HCT116 (cell line): ENCODE results near the gene FOXR2. TPM values are rescaled to one million over a fixed set of nuclear protein-coding genes. Genes with fewer than 3 reads are reported as not detected.

ENCODE experiments used
- ATAC-seq: fragments of 200-7000 bp; cut with Tn5 transposase; 2 replicates; pipeline ENCODE4 v1.9.1; 2020; ENCODE audit warnings: mild to moderate bottlenecking, moderate library complexity
- BruUV-seq: library from RNA; stranded (reverse); fragments of 400-500 nt; replicated peaks from 2 replicates; lab custom pipeline; 2021; lab: Mats Ljungman, UMichigan
- CTCF ChIA-PET: fragments of 300-600 bp; sonication (Branson Sonifier 250); formaldehyde crosslinking; loops from one replicate; lab custom pipeline; 2021; ENCODE audit warnings: antibody characterized with exemption; lab: Charles Lee
- POLR2A ChIA-PET: fragments of 300-600, 350-600 bp; sonication (Branson Sonifier 250); formaldehyde crosslinking; loops from one replicate; lab custom pipeline; 2021; ENCODE audit warnings: antibody characterized with exemption; lab: Charles Lee
- RAD21 ChIA-PET, 2 experiments: fragments of 300-600 bp; sonication (Branson Sonifier 250); formaldehyde crosslinking; loops; one replicate each; lab custom pipeline; 2023; ENCODE audit warnings: low total read pairs in 2 of 2; ENCODE audit not compliant: uncharacterized antibody in 2 of 2, unreplicated experiment in 2 of 2, low non-redundant PET in 1 of 2; lab: Charles Lee
- DNase-seq: peaks from one replicate; pipeline ENCODE4 v3.0.0-alpha.2; 2010; ENCODE audit warnings: low read depth, low spot score
- H2AFZ ChIP-seq: fragments of 200-600 bp; shearing (Covaris generic), sonication (generic); 2 replicates; pipeline ENCODE4 v1.6.1; 2017; ENCODE audit warnings: low read depth, mixed run types, mixed read lengths, antibody characterized with exemption, low read length; ENCODE audit not compliant: poor library complexity, severe bottlenecking
- H3K27ac ChIP-seq: 2 replicates; pipeline ENCODE4 v1.5.1; 2012; ENCODE audit warnings: low read depth, low read length
- H3K27me3 ChIP-seq: fragments of 200-600 bp; sonication (generic); 2 replicates; pipeline ENCODE4 v1.6.1; 2016; ENCODE audit warnings: mixed run types, low read length, mixed read lengths; ENCODE audit not compliant: insufficient read depth
- H3K36me3 ChIP-seq, 2 experiments: fragments of 200-500 bp in 1 of 2; fragments of 200-600 bp in 1 of 2; sonication (Bioruptor generic) in 1 of 2; sonication (generic) in 1 of 2; 2 replicates each; pipeline versions ENCODE4 v1.5.1 to v1.6.1; 2014 to 2016; ENCODE audit warnings: low read length in 2 of 2, inconsistent platforms in 1 of 2, mixed read lengths in 1 of 2, mixed run types in 1 of 2; ENCODE audit not compliant: insufficient read depth in 2 of 2, control insufficient read depth in 1 of 2
- H3K4me1 ChIP-seq, 2 experiments: fragments of 200-600 bp in 1 of 2; sonication (generic) in 1 of 2; 2 replicates each; pipeline versions ENCODE4 v1.5.1 to v1.6.1; 2012 to 2017; ENCODE audit warnings: low read length in 2 of 2, inconsistent platforms in 1 of 2, mild to moderate bottlenecking in 1 of 2, mixed read lengths in 1 of 2, mixed run types in 1 of 2, moderate library complexity in 1 of 2; ENCODE audit not compliant: insufficient read depth in 2 of 2, control insufficient read depth in 1 of 2
- H3K4me2 ChIP-seq: fragments of 200-600 bp; sonication (generic); 2 replicates; pipeline ENCODE4 v1.6.1; 2017; ENCODE audit warnings: mixed run types, low read length, mixed read lengths
- H3K4me3 ChIP-seq, 2 experiments: fragments of 200-600 bp in 1 of 2; sonication (generic) in 1 of 2; replicated peaks in 1 of 2; 2 replicates each; pipeline ENCODE4 v1.5.1; 2011 to 2016; ENCODE audit warnings: low read length in 2 of 2, control low read depth in 1 of 2, low read depth in 1 of 2, mild to moderate bottlenecking in 1 of 2, mixed read lengths in 1 of 2, mixed run types in 1 of 2
- H3K79me2 ChIP-seq: fragments of 200-600 bp; sonication (generic); 2 replicates; pipeline ENCODE4 v1.6.1; 2017; ENCODE audit warnings: mild to moderate bottlenecking, mixed run types, low read length, moderate library complexity, mixed read lengths; ENCODE audit not compliant: insufficient read depth
- H3K9ac ChIP-seq: fragments of 200-600 bp; sonication (generic); 2 replicates; pipeline ENCODE4 v1.6.1; 2016; ENCODE audit warnings: low read length, mixed read lengths
- H3K9me2 ChIP-seq: fragments of 200-600 bp; sonication (generic), shearing (Covaris generic); 2 replicates; pipeline ENCODE4 v1.6.1; 2017; ENCODE audit warnings: mixed run types, mild to moderate bottlenecking, moderate library complexity; ENCODE audit not compliant: insufficient read depth
- H3K9me3 ChIP-seq, 2 experiments: fragments of 200-500 bp in 1 of 2; fragments of 200-600 bp in 1 of 2; sonication (Bioruptor generic) in 1 of 2; sonication (generic) in 1 of 2; 2 replicates each; pipeline ENCODE4 v1.6.1; 2014 to 2017; ENCODE audit warnings: low read length in 2 of 2, mixed read lengths in 2 of 2, inconsistent platforms in 1 of 2, low read depth in 1 of 2, mild to moderate bottlenecking in 1 of 2, mixed run types in 1 of 2, moderate library complexity in 1 of 2; ENCODE audit not compliant: control insufficient read depth in 1 of 2, insufficient read depth in 1 of 2
- H4K20me1 ChIP-seq: fragments of 200-600 bp; sonication (generic), shearing (Covaris generic); 2 replicates; pipeline ENCODE4 v1.6.1; 2017; ENCODE audit warnings: mixed run types, mild to moderate bottlenecking, moderate library complexity; ENCODE audit not compliant: insufficient read depth
- CBX3 ChIP-seq: IDR thresholded peaks from 2 replicates; pipeline ENCODE4 v1.6.1; 2012; ENCODE audit warnings: low read depth
- EGR1 ChIP-seq: IDR thresholded peaks from 2 replicates; pipeline ENCODE4 v1.6.1; 2012; ENCODE audit warnings: low read depth
- EZH2 ChIP-seq: fragments of 200-600 bp; sonication (generic); IDR thresholded peaks from 2 replicates; pipeline ENCODE4 v1.6.1; 2017; ENCODE audit warnings: antibody characterized with exemption, mixed run types
- EZH2phosphoT487 ChIP-seq: fragments of 200-600 bp; IDR thresholded peaks from 2 replicates; pipeline ENCODE4 v1.6.1; 2018; ENCODE audit warnings: antibody characterized with exemption, borderline replicate concordance
- JUND ChIP-seq: IDR thresholded peaks from 2 replicates; pipeline ENCODE4 v1.6.1; 2012
- SP1 ChIP-seq: IDR thresholded peaks from 2 replicates; pipeline ENCODE4 v1.6.1; 2012; ENCODE audit warnings: low read depth
- SRF ChIP-seq: IDR thresholded peaks from 2 replicates; pipeline ENCODE4 v1.6.1; 2012; ENCODE audit warnings: low read depth
- TCF7L2 ChIP-seq: IDR thresholded peaks from 2 replicates; pipeline ENCODE4 v1.7.0; 2011; ENCODE audit warnings: borderline replicate concordance, inconsistent platforms; ENCODE audit not compliant: insufficient read depth, insufficient read length; ENCODE audit errors: extremely low read depth
- YY1 ChIP-seq: IDR thresholded peaks from 2 replicates; pipeline ENCODE4 v1.6.1; 2011; ENCODE audit warnings: low read length, low read depth, moderate library complexity, mild to moderate bottlenecking; ENCODE audit not compliant: insufficient replicate concordance; ENCODE audit errors: extremely low read depth
- ZNF274 ChIP-seq: fragments of 200-500 bp; sonication (Bioruptor generic); IDR thresholded peaks from 2 replicates; pipeline ENCODE4 v1.6.1; 2014; ENCODE audit warnings: mild to moderate bottlenecking, low read depth, low read length, inconsistent platforms
- intact Hi-C: fragments of 100-400 bp; cut with micrococcal nuclease; formaldehyde crosslinking; loops from 2 replicates; pipeline ENCODE4 v1.10.0; 2022
- total RNA-seq: library from RNA; stranded (reverse); gene quantifications from one replicate; pipeline ENCODE4 v1.2.1, GENCODE V29; 2021; ENCODE audit not compliant: unreplicated experiment
- TF ChIP-seq, protein P1 (sequence below): IDR thresholded peaks from 2 replicates; pipeline ENCODE4 v1.6.1; 2012
- TF ChIP-seq, protein P2 (sequence below), 3 experiments: fragments of 200-600 bp in 1 of 3; sonication (generic) in 1 of 3; IDR thresholded peaks in 2 of 3; conservative IDR thresholded peaks in 1 of 3; 2 replicates each; pipeline ENCODE4 v1.5.1; 2012 to 2017; ENCODE audit warnings: low read depth in 2 of 3, low read length in 2 of 3, antibody characterized with exemption in 1 of 3, borderline replicate concordance in 1 of 3, control low read depth in 1 of 3, mild to moderate bottlenecking in 1 of 3, mixed read lengths in 1 of 3, mixed run types in 1 of 3, moderate library complexity in 1 of 3; ENCODE audit not compliant: insufficient read depth in 1 of 3
- TF ChIP-seq, protein P3 (sequence below): IDR thresholded peaks from 2 replicates; pipeline ENCODE4 v1.6.1; 2011; ENCODE audit warnings: mild to moderate bottlenecking, low read length, moderate library complexity; ENCODE audit not compliant: insufficient replicate concordance; ENCODE audit errors: extremely low read depth

FOXR2 gene
- total RNA-seq, 1 experiment from 2014 or later = not detected

DNA sequence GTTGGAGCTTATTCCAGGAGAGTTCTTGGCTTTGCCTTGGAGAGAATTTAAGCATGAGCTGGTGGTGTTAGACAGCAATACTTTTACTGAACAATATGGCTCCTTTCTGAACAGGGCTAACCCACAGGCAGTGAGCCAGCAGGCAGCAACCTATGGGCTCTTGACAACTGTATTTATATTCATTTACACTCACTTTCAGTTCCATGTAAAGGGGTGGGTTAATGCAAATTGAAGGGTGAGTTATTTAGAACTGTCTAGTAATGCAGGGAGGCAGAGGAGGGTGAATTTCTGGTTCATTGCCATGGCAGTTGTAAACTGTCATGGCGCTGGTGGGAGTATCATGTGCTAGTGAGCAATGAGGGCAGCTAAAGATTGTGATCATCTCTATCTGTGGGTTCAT, 15.7 kb downstream of the FOXR2 start:
- ChIA-PET RAD21 (no interaction called here), POLR2A (no interaction called here), CTCF (no interaction called here)
- DNase-seq = no peak
- no peaks in the 10 kb centered on the region for H4K20me1 ChIP-seq
- no peak overlapping the region for H3K27ac ChIP-seq
- intact Hi-C loops = no loop called here
- no peaks in the 10 kb centered on the region for H3K9me3 ChIP-seq
- BruUV-seq = no TSS peak
- no peaks in the 10 kb centered on the region for H3K79me2 ChIP-seq
- H3K27me3 ChIP-seq = no peaks in the 10 kb centered on the region
- no peak for ATAC-seq
- H3K9me2 ChIP-seq = no peaks in the 10 kb centered on the region
- no peaks in the 10 kb centered on the region for H3K36me3 ChIP-seq
- H3K4me2 ChIP-seq = no peak overlapping the region
- H2AFZ ChIP-seq = no peak overlapping the region
- no peak overlapping the region for H3K4me3 ChIP-seq
- TF ChIP-seq EGR1 (no peak), EZH2phosphoT487 (no peak), JUND (no peak)
- no peaks in the 10 kb centered on the region for H3K4me1 ChIP-seq
- H3K9ac ChIP-seq = no peak overlapping the region

DNA sequence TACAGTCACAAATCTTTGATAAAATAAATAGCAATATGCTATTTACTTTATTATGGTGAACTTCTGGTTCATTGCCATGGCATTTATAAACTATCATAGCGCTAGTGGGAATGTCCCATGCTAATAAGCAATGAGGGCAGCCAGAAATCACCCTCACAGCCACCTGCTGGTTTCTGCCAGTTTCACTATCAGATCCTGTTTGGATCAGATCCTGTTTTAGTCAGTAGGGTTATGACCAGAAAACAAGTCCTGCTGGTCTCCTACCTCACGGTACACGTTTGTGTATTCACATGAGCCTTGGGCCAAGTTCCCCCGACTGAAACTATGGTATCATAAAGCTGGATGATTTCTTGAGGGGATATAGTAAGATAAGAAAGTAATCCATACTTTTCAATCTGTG, 17.7 kb downstream of the FOXR2 start:
- BruUV-seq = no TSS peak
- DNase-seq = no peak

More for the DNA sequence above, 17.7 kb downstream of the FOXR2 start:
- H3K9me2 ChIP-seq = no peaks in the 10 kb centered on the region
- no peaks in the 10 kb centered on the region for H3K79me2 ChIP-seq
- no peaks in the 10 kb centered on the region for H3K9me3 ChIP-seq
- H3K4me3 ChIP-seq = no peak overlapping the region
- RAD21 ChIA-PET = no interaction called here
- no peaks in the 10 kb centered on the region for H3K4me1 ChIP-seq
- TF ChIP-seq YY1 (no peak), SRF (no peak), ZNF274 (no peak), EZH2phosphoT487 (no peak), TCF7L2 (no peak), SP1 (no peak), EZH2 (no peak), CBX3 (no peak), EGR1 (no peak)
- TF ChIP-seq, protein P1, sequence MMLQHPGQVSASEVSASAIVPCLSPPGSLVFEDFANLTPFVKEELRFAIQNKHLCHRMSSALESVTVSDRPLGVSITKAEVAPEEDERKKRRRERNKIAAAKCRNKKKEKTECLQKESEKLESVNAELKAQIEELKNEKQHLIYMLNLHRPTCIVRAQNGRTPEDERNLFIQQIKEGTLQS = no peak
- TF ChIP-seq, protein P2, sequence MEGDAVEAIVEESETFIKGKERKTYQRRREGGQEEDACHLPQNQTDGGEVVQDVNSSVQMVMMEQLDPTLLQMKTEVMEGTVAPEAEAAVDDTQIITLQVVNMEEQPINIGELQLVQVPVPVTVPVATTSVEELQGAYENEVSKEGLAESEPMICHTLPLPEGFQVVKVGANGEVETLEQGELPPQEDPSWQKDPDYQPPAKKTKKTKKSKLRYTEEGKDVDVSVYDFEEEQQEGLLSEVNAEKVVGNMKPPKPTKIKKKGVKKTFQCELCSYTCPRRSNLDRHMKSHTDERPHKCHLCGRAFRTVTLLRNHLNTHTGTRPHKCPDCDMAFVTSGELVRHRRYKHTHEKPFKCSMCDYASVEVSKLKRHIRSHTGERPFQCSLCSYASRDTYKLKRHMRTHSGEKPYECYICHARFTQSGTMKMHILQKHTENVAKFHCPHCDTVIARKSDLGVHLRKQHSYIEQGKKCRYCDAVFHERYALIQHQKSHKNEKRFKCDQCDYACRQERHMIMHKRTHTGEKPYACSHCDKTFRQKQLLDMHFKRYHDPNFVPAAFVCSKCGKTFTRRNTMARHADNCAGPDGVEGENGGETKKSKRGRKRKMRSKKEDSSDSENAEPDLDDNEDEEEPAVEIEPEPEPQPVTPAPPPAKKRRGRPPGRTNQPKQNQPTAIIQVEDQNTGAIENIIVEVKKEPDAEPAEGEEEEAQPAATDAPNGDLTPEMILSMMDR (IDR thresholded peaks at IDR 0.05 in 2 of 3, conservative IDR thresholded peaks at IDR 0.05 in 1 of 3; ENCODE audit: borderline replicate concordance in 1 of 3, insufficient read depth in 1 of 3, low read depth in 2 of 3, low read length in 2 of 3) = no peak
- TF ChIP-seq, protein P3, sequence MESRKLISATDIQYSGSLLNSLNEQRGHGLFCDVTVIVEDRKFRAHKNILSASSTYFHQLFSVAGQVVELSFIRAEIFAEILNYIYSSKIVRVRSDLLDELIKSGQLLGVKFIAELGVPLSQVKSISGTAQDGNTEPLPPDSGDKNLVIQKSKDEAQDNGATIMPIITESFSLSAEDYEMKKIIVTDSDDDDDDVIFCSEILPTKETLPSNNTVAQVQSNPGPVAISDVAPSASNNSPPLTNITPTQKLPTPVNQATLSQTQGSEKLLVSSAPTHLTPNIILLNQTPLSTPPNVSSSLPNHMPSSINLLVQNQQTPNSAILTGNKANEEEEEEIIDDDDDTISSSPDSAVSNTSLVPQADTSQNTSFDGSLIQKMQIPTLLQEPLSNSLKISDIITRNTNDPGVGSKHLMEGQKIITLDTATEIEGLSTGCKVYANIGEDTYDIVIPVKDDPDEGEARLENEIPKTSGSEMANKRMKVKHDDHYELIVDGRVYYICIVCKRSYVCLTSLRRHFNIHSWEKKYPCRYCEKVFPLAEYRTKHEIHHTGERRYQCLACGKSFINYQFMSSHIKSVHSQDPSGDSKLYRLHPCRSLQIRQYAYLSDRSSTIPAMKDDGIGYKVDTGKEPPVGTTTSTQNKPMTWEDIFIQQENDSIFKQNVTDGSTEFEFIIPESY = no peak
- CTCF ChIA-PET = no interaction called here
- H3K9ac ChIP-seq = no peak overlapping the region
- H3K27me3 ChIP-seq = no peaks in the 10 kb centered on the region
- H3K27ac ChIP-seq = no peak overlapping the region
- no peak overlapping the region for H2AFZ ChIP-seq
- intact Hi-C loops = no loop called here
- no peaks in the 10 kb centered on the region for H4K20me1 ChIP-seq
- no peak overlapping the region for H3K4me2 ChIP-seq
- H3K36me3 ChIP-seq = no peaks in the 10 kb centered on the region
- POLR2A ChIA-PET = no interaction called here
- ATAC-seq = no peak
